AG10803 (cell line): ENCODE results near the gene ACKR1.

ENCODE experiments used
- DNase-seq: peaks from one replicate; pipeline ENCODE4 v3.0.0; 2010; ENCODE audit warnings: low read depth
- H3K4me3 ChIP-seq: 2 replicates; pipeline ENCODE4 v1.5.1; 2011; ENCODE audit warnings: mild to moderate bottlenecking, low read length, control low read depth
- TF ChIP-seq, protein P1 (sequence below): conservative IDR thresholded peaks from 2 replicates; pipeline ENCODE4 v1.5.1; 2011; ENCODE audit warnings: mild to moderate bottlenecking, low read length, control low read depth, inconsistent platforms

Gene ACKR1

DNA sequence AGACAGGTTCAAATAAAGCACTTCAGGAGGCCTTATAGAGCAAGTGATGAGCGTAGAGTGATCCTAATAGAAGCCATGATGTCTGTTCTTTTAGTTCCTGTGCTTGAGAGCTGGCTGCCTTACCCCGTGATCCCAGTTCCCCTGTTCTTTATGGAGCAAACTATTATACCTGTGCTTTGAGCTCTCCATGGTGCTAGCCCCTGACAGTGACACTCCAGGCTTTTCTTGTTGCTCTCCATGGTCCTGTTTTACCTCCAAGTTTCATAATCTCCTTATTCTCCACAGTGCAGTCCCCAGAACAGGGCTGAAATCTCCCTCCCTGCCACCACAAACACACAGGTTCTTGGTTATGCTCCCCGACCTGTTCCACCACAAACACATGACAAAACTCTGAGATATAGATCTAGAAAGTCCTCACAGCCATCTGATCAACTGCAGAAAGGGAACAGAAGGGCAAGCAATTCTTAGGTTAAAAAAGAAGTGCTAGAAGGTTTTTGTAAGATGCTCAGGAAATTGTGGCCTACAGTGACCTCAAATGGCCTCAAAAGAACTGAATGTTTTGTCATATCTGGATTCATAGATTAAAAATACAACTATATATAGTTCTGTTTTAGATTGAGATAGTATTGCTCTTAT is 27.3 kb upstream of the ACKR1 start:
- TF ChIP-seq, protein P1, sequence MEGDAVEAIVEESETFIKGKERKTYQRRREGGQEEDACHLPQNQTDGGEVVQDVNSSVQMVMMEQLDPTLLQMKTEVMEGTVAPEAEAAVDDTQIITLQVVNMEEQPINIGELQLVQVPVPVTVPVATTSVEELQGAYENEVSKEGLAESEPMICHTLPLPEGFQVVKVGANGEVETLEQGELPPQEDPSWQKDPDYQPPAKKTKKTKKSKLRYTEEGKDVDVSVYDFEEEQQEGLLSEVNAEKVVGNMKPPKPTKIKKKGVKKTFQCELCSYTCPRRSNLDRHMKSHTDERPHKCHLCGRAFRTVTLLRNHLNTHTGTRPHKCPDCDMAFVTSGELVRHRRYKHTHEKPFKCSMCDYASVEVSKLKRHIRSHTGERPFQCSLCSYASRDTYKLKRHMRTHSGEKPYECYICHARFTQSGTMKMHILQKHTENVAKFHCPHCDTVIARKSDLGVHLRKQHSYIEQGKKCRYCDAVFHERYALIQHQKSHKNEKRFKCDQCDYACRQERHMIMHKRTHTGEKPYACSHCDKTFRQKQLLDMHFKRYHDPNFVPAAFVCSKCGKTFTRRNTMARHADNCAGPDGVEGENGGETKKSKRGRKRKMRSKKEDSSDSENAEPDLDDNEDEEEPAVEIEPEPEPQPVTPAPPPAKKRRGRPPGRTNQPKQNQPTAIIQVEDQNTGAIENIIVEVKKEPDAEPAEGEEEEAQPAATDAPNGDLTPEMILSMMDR, result no peak
- DNase-seq, result peak; percentile 42
- H3K4me3 ChIP-seq, result no peak overlapping the region

DNA sequence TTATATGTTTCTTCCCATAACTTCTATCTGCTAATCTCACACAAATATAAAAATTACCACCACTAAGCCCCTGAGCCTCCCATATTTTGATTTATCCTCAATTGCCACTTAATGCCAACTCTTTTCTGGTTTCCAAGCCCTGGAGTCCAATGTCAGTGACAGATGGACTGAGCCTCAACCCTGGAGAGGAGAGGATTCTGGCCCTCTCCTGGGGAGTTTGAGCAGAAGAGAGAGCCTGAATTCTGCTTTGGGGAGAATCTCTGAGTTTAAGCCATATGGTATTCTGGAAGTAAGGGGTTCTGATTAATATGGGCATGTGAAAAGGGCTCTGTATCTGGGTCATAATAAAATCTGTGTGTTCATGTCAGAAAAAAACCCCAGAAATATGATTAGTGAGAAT is 24.8 kb upstream of the ACKR1 start:
- DNase-seq, result no peak
- no peak overlapping the region for H3K4me3 ChIP-seq
- TF ChIP-seq, protein P1, result no peak

DNA sequence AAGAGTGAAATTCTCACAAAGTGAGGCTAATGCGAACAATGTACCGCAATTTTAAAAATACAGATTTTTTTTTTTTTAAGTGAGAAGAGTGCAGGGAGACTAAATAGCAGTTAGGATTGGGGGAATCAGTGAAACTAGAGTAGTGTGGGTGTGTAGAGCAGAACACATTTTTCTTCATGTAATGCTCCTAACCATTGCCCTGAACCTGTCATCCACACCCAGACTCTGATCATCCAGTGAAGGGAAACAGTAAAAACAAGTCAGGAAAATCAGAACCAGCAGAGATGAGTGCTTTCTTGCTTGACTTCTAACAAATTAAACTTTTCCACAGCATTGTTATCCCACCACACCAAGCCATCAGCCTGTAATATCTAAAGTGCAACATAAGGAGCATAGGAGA is 24.2 kb upstream of the ACKR1 start:
- TF ChIP-seq, protein P1, result no peak
- no peak for DNase-seq

DNA sequence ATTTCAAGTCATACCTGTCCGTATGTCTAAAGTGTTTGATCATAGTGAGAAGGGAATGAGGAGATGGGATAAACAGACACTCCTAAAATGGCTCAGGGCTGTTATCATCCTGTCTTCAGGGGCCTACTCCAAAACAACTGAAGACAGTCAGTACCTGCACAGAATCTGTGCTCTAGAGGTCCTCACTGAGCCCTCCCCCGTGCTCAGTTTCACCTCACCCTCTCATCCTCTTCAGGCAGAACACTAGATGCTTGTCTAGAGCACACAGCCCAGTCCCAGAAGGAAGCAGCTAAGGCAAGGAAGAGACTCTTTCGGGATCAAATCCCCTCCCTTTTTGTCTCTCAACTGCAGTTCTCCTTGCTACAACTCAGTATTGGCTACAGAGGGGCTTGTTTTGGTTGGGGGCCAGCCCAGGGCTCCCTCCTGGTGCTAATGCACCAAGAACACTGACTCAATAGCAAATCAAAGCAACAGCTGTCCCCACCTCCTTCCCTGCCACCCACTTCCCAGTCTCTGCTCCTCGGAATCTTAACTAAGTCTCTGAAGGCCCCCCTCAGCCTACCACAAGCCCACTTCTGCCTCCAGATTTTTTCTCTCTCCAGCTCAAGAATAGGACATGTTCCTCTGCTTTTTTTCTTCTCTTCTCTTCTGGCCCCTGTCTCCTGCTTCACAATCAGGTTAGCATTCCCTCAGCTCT is 23.2 kb upstream of the ACKR1 start:
- TF ChIP-seq, protein P1, result no peak
- DNase-seq, result no peak
- no peak overlapping the region for H3K4me3 ChIP-seq

More for the DNA sequence above, 24.2 kb upstream of the ACKR1 start:
- no peak overlapping the region for H3K4me3 ChIP-seq

DNA sequence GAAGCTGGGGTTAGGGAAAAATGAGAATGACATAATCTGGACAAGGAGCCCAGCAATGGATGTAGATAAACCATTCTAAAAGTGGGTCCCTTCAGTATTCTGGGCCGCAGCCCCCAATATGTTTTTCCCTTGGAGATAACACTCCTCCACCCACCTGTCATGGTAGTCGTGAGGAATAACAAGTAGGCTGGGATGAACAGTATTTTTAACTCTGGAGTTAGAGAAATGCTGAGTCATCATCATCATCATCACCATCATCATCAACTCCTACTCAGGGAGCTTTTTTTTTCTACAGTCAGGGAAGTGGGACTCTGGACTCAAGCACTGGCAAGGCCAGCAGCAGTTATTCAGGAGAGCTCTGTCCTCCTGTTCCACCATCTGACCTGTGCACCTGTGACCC is 20.5 kb upstream of the ACKR1 start:
- TF ChIP-seq, protein P1, result no peak
- DNase-seq, result no peak
- no peak overlapping the region for H3K4me3 ChIP-seq

DNA sequence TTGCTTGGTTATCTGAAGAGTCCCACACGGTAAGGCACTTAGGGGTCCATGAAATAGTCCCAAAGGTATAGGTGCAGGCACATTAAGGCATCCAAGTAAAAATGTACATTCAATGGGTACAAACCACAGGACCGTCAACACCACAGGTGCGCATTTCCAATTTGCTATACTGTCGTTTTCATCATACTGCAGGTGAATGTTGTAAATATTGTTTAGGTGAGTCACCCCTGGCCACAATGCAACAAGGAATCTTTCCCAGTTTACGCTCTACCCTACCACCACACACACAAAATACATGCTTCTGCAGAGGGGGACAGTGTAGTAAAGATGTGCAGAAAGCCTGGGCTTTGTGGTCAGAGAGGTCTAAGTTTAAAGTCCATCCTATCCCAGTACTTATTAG is 19.6 kb upstream of the ACKR1 start:
- TF ChIP-seq, protein P1, result no peak
- no peak for DNase-seq
- no peak overlapping the region for H3K4me3 ChIP-seq

DNA sequence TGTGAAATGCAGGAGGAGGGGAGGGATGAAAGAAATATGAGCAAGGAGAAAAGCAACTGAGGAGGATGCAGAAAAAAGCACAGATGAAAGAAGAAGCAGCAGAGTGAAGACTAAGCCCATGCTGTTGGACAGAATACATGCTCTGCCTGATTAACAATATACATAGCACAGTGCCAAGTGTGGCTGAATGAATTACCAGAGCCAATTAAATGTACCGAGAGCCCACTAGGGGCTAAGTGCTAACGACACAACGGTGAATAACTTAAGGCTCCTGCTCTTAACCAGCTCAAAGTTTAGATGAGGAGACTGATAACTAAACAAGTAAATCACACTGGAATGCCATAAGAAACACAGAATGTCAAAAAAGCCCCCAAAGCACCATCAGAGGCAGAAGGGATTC is 17.6 kb upstream of the ACKR1 start:
- no peak for DNase-seq
- TF ChIP-seq, protein P1, result no peak
- no peak overlapping the region for H3K4me3 ChIP-seq
